Lung microvascular endothelial cell (primary cell): ENCODE results near the gene DCK. TPM values are rescaled to one million over a fixed set of nuclear protein-coding genes. Genes with fewer than 3 reads are reported as not detected.
A peak's percentile ranks its signal among the peaks of the same experiment; 100 is the strongest.

Experiments
- DNase-seq, 2 donors: peaks; one replicate each; pipeline versions ENCODE4 v3.0.0 to v3.0.0-alpha.2; 2010; ENCODE audit warnings: low read depth in 2 of 2
- total RNA-seq: library from RNA; depleted of rRNA; stranded (reverse); fragments of >200 nt; gene quantifications from 2 replicates; pipeline ENCODE4 v1.2.1, GENCODE V29; 2014

Gene DCK
- total RNA-seq, 1 donor from 2014 or later: 23.8 TPM

DNA sequence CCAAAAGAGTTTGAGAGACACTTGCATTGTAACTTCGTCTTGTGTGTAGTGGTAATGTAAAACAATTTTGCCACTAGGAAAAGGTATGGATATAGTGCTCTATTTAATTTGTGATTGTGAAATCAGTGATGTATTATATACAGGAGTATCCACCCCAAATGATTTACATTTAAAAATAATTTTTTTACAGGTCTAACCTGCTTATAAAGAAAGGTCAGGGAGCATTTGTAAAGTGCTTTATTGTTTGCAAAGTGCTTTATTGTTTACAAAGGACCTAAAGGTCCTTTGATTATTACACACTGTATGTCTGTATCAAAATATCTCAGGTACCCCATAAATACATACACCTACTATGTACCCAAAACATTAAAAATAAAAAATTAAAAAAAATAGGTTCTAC lies 70.3 kb downstream of the DCK start:
- DNase-seq: no peak

DNA sequence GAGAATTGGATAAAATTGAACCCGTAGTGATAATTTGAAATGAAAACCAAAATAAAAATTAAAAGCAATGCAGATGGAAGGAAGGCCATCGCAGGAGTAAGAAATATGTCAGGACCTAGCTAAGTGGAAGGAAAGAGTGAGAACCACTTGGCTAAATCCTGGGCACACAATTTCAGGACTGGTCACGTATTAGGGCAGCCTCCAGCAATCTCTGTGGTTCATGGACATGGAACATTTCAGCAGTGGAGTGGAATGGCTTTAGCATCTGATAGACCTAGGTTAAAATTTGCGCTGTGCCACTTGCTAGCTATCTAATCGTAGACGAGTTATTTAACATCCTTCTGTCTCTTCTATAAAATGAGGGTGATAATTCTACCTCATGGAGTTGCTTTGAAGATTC lies 71.1 kb downstream of the DCK start:
- DNase-seq: no peak

DNA sequence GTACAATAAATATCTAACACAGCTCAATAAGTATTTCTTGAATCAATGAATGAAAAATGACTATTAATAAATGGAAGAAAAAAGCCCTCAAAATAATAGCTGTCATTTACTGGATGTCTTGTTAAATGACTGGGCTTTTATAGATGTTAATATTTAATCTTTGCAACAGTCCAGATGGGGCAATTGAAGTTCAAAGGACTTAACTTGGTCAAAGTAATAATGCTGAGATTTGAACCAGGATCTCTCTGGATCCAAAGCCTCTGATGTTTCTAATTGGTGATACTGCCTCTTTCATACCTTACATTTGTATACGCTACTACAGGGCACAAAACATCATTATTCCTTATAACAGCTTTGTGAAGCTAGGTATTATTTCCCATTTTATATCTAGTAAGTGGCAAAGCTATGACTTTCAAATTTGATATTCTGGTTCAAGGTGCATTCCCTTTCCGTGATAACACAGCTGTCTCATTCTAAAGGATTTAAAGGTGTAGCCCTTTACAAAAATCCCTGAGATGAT lies 72.6 kb downstream of the DCK start:
- no peak for DNase-seq

GRCh38 chr4:71066737-71067716 lies 73.6 kb downstream of the DCK start:
- no peak for DNase-seq

GRCh38 chr4:71069063-71069462 lies 75.6 kb downstream of the DCK start:
- no peak for DNase-seq

GRCh38 chr4:71070015-71070414 lies 76.6 kb downstream of the DCK start:
- DNase-seq: no peak

DNA sequence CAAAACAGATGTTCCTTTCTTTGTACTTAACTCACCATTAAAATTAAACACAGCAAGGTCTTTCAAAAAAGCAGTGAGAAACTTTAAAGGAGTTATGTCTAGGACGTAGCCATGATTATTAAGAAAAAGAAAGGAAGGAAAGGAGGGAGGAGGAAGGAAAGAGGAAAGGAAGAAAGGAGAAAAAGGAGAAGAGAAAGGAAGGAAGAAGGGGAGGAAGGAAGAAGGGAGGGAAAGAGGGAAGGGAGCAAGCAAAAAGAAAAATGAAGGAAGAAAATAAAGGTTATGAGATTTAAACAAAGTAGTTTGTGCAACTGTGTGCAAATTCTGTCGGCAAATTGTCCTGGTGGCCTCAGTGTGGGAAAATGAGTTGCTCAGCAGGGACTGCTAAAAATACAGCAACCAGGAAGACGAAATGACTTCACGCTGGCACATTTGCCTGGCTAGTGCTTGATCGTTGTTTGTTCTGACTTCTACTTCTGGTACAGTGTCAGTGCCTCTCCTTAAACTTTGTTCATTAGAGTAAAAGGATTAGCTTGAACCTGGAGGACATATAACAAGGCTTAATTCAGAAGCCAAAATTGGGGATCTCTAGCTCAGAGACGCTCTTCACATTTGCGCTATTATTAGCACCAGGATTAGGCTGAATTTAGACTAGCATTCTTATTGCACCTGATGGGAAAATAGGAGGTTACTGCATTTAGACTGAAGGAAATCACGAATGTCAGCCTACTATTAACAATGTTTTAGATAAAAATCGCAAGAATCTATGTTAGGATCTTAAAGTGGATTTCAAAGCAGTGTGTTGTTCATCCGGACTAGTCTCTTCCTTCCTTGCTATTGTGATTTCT lies 81.2 kb downstream of the DCK start:
- peak; percentile 12 to 19 for DNase-seq

Other genes with a start within 250 kb of the DCK start
- gene GRSF1, start 153.8 kb upstream of the DCK start, total RNA-seq: 34.9 and 41.4 TPM in 2 replicates
- gene MOB1B, start 91.3 kb upstream of the DCK start, total RNA-seq: 7.6 and 9.5 TPM in 2 replicates